Astrocyte (in vitro differentiated cells and primary cell): Measurements from ENCODE around the gene EXOSC9. TPM values are rescaled to one million over a fixed set of nuclear protein-coding genes. Genes with fewer than 3 reads are reported as not detected.

Experiments
- DNase-seq: peaks from one replicate; pipeline ENCODE4 v3.0.0-alpha.2; 2010; ENCODE audit warnings: low read depth
- FAIRE-seq: peaks from 2 replicates; lab custom pipeline; 2011; peaks lifted over from hg19 to GRCh38; lab: Jason Lieb, UNC
- H2AFZ ChIP-seq: 2 replicates; pipeline ENCODE4 v1.6.0; 2012; ENCODE audit warnings: low read depth, low read length, inconsistent platforms
- H3K27ac ChIP-seq: 2 replicates; pipeline ENCODE4 v1.5.1; 2011; ENCODE audit warnings: low read depth, low read length, inconsistent platforms
- H3K27me3 ChIP-seq: 2 replicates; pipeline ENCODE4 v1.6.0; 2011; ENCODE audit warnings: low read length, inconsistent platforms; ENCODE audit not compliant: insufficient read depth
- H3K36me3 ChIP-seq: 2 replicates; pipeline ENCODE4 v1.5.1; 2011; ENCODE audit warnings: low read length, inconsistent platforms; ENCODE audit not compliant: insufficient read depth
- H3K4me1 ChIP-seq: 2 replicates; pipeline ENCODE4 v1.5.1; 2011; ENCODE audit warnings: low read length, inconsistent platforms; ENCODE audit not compliant: insufficient read depth
- H3K4me2 ChIP-seq: 2 replicates; pipeline ENCODE4 v1.6.0; 2012; ENCODE audit warnings: low read length, inconsistent platforms
- H3K4me3 ChIP-seq: 2 replicates; pipeline ENCODE4 v1.5.1; 2011; ENCODE audit warnings: low read depth, mild to moderate bottlenecking, low read length, inconsistent platforms; ENCODE audit not compliant: insufficient read depth
- H3K79me2 ChIP-seq: 2 replicates; pipeline ENCODE4 v1.6.0; 2012; ENCODE audit warnings: mild to moderate bottlenecking, low read length, inconsistent platforms; ENCODE audit not compliant: insufficient read depth
- H3K9ac ChIP-seq: 2 replicates; pipeline ENCODE4 v1.6.0; 2012; ENCODE audit warnings: mild to moderate bottlenecking, low read length, inconsistent platforms
- H3K9me3 ChIP-seq: 2 replicates; pipeline ENCODE4 v1.5.1; 2012; ENCODE audit warnings: low read depth, mild to moderate bottlenecking, low read length, inconsistent platforms; ENCODE audit not compliant: insufficient read depth
- H4K20me1 ChIP-seq: 2 replicates; pipeline ENCODE4 v1.6.0; 2012; ENCODE audit warnings: low read length, inconsistent platforms; ENCODE audit not compliant: insufficient read depth
- H3K27ac Mint-ChIP-seq: one replicate; pipeline ENCODE4 v1.8.0; 2021; ENCODE audit warnings: mild to moderate bottlenecking, mixed read lengths; ENCODE audit not compliant: unreplicated experiment
- H3K27me3 Mint-ChIP-seq: one replicate; pipeline ENCODE4 v1.8.0; 2021; ENCODE audit warnings: low read depth, mixed read lengths; ENCODE audit not compliant: unreplicated experiment
- H3K36me3 Mint-ChIP-seq: one replicate; pipeline ENCODE4 v1.8.0; 2021; ENCODE audit warnings: low read depth, mixed read lengths; ENCODE audit not compliant: unreplicated experiment
- H3K4me1 Mint-ChIP-seq: one replicate; pipeline ENCODE4 v1.8.0; 2021; ENCODE audit warnings: low read depth, mixed read lengths; ENCODE audit not compliant: unreplicated experiment
- H3K4me3 Mint-ChIP-seq: one replicate; pipeline ENCODE4 v1.8.0; 2021; ENCODE audit warnings: mild to moderate bottlenecking, moderate library complexity, mixed read lengths; ENCODE audit not compliant: unreplicated experiment
- H3K9me3 Mint-ChIP-seq: one replicate; pipeline ENCODE4 v1.8.0; 2021; ENCODE audit warnings: mild to moderate bottlenecking, mixed read lengths; ENCODE audit not compliant: unreplicated experiment
- CTCF ChIP-seq: IDR thresholded peaks from 2 replicates; pipeline ENCODE4 v1.5.1; 2011; ENCODE audit warnings: low read depth, mild to moderate bottlenecking, inconsistent platforms, low read length, moderate library complexity; ENCODE audit not compliant: insufficient read depth
- EZH2 ChIP-seq: IDR thresholded peaks from 2 replicates; pipeline ENCODE4 v1.6.1; 2012; ENCODE audit warnings: mild to moderate bottlenecking, low read length, inconsistent platforms; ENCODE audit not compliant: insufficient read depth
- total RNA-seq: library from RNA; stranded (reverse); gene quantifications from 2 replicates; pipeline ENCODE4 v1.2.1, GENCODE V29; 2021

The EXOSC9 gene
- total RNA-seq, 1 donor from 2014 or later: 18.3 TPM

- Mint-ChIP-seq H3K27me3 (no peaks in the 10 kb centered on the region), H3K36me3 (no peaks in the 10 kb centered on the region), H3K4me1 (peaks cover 34% of the 10 kb centered on the region), H3K9me3 (no peaks in the 10 kb centered on the region), H3K4me3 (no peak overlapping the region), H3K27ac (peak overlapping the region; percentile 50)
- Histone ChIP-seq H3K4me3 (no peak overlapping the region), H3K36me3 (no peaks in the 10 kb centered on the region), H3K9me3 (no peaks in the 10 kb centered on the region), H4K20me1 (no peaks in the 10 kb centered on the region), H3K27me3 (no peaks in the 10 kb centered on the region), H3K4me2 (peak overlapping the region; percentile 61), H3K4me1 (peaks cover 40% of the 10 kb centered on the region), H3K79me2 (no peaks in the 10 kb centered on the region), H3K27ac (peak overlapping the region; percentile 66), H2AFZ (no peak overlapping the region), H3K9ac (peak overlapping the region; percentile 35)
- no peak for DNase-seq
- FAIRE-seq: no peak
- TF ChIP-seq EZH2 (no peak), CTCF (no peak)
These were observed 10.1 kb upstream of the EXOSC9 start for GRCh38 chr4:121790976-121791375.

- peak overlapping the region; percentile 66 for H3K27ac ChIP-seq
- no peaks in the 10 kb centered on the region for H3K9me3 ChIP-seq
- peaks cover 38% of the 10 kb centered on the region for H3K4me1 Mint-ChIP-seq
- no peaks in the 10 kb centered on the region for H3K79me2 ChIP-seq
- H3K9me3 Mint-ChIP-seq: no peaks in the 10 kb centered on the region
- H3K4me3 ChIP-seq: no peak overlapping the region
- H3K4me1 ChIP-seq: peaks cover 43% of the 10 kb centered on the region
- TF ChIP-seq EZH2 (no peak), CTCF (no peak)
- no peak overlapping the region for H2AFZ ChIP-seq
- FAIRE-seq (peak; percentile 49), DNase-seq (peak; percentile 90)
- H3K4me3 Mint-ChIP-seq: no peak overlapping the region
- H3K27ac Mint-ChIP-seq: peak overlapping the region; percentile 50
- no peaks in the 10 kb centered on the region for H3K27me3 Mint-ChIP-seq
- no peaks in the 10 kb centered on the region for H4K20me1 ChIP-seq
- H3K4me2 ChIP-seq: peak overlapping the region; percentile 61
- no peaks in the 10 kb centered on the region for H3K27me3 ChIP-seq
- no peaks in the 10 kb centered on the region for H3K36me3 Mint-ChIP-seq
- H3K9ac ChIP-seq: peak overlapping the region; percentile 35
- H3K36me3 ChIP-seq: no peaks in the 10 kb centered on the region
These were observed 9.6 kb upstream of the EXOSC9 start for GRCh38 chr4:121791481-121791880.

- Histone ChIP-seq H3K4me3 (no peak overlapping the region), H2AFZ (no peak overlapping the region), H3K27ac (no peak overlapping the region), H3K4me1 (peaks cover 43% of the 10 kb centered on the region), H3K9me3 (no peaks in the 10 kb centered on the region), H3K79me2 (no peaks in the 10 kb centered on the region), H4K20me1 (no peaks in the 10 kb centered on the region), H3K9ac (no peak overlapping the region), H3K36me3 (no peaks in the 10 kb centered on the region), H3K27me3 (no peaks in the 10 kb centered on the region), H3K4me2 (no peak overlapping the region)
- no peaks in the 10 kb centered on the region for H3K36me3 Mint-ChIP-seq
- H3K4me3 Mint-ChIP-seq: no peak overlapping the region
- H3K4me1 Mint-ChIP-seq: peaks cover 38% of the 10 kb centered on the region
- no peak overlapping the region for H3K27ac Mint-ChIP-seq
- TF ChIP-seq CTCF (no peak), EZH2 (no peak)
- FAIRE-seq: no peak
- no peaks in the 10 kb centered on the region for H3K9me3 Mint-ChIP-seq
- H3K27me3 Mint-ChIP-seq: no peaks in the 10 kb centered on the region
- no peak for DNase-seq
These were observed 8.2 kb upstream of the EXOSC9 start for GRCh38 chr4:121792966-121793365.
